ENCODE results near the gene VMP1. TPM values are rescaled to one million over a fixed set of nuclear protein-coding genes. Genes with fewer than 3 reads are reported as not detected.
"Not testable (repeated sequence)": the region's sequence is repeated elsewhere in the genome, so short reads cannot be mapped to it uniquely, and the experiment has no call there.

VMP1 gene
- total RNA-seq, 1 experiment from 2014 or later: 277 TPM

DNA sequence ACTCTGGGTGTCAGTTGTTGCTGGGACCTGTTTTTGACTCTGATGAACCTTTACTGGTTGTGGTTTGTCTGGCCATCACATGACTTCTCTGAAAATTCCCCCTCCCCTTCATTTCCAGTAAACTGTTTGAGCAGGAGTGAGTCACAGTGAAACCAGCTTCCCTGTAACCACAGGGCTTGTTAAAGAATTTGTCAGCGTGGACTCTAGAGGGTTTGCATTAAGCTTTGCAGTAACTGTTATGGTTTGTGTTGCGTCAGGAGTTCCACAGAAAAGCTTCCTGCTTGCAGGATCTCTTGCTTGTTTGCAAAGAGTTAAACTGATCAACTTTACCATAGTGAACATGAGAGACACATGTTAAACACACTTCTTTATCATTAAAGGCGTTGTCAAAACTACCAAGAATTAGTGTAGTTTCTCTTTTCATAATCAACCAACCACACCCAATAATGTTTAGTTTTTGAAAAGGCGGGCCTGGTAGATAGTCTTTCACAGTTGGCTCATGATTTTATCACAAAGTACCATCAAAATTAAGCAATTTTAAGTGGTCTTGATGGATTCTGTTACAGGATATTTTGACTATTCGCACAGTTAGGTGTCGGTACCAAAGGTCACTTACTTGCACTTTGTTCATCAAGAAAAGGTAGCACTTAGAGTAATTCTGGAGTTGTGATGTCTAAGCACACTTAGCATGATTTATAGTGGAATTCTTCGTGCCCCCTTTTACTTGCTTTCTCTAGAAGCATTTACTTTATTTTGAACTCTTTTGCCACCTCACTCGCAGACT, 79.3 kb downstream of the VMP1 start:
- Mint-ChIP-seq H3K9me3 (ENCODE audit: unreplicated experiment) (no peaks in the 10 kb centered on the region), H3K27ac (ENCODE audit: unreplicated experiment) (peak overlapping the region; percentile 76), H3K4me1 (ENCODE audit: low read depth, unreplicated experiment) (peaks cover 32% of the 10 kb centered on the region), H3K36me3 (ENCODE audit: insufficient read depth, unreplicated experiment) (peaks cover 68% of the 10 kb centered on the region), H3K4me3 (ENCODE audit: unreplicated experiment) (peak overlapping the region; percentile 46), H3K27me3 (ENCODE audit: insufficient read depth, unreplicated experiment) (no peaks in the 10 kb centered on the region)
- Histone ChIP-seq H3K27me3 (replicated peaks; ENCODE audit: control insufficient read depth, insufficient read depth, low read length) (no peaks in the 10 kb centered on the region), H3K36me3 (ENCODE audit: control insufficient read depth, insufficient read depth, low read length) (no peaks in the 10 kb centered on the region), H3K4me3 (ENCODE audit: low read depth, low read length) (peak overlapping the region; percentile 1; the same call in 1 of the 2 replicates), H3K4me1 (peaks cover 70% of the 10 kb centered on the region), H3K9me3 (no peaks in the 10 kb centered on the region)
- TF ChIP-seq, protein P1, sequence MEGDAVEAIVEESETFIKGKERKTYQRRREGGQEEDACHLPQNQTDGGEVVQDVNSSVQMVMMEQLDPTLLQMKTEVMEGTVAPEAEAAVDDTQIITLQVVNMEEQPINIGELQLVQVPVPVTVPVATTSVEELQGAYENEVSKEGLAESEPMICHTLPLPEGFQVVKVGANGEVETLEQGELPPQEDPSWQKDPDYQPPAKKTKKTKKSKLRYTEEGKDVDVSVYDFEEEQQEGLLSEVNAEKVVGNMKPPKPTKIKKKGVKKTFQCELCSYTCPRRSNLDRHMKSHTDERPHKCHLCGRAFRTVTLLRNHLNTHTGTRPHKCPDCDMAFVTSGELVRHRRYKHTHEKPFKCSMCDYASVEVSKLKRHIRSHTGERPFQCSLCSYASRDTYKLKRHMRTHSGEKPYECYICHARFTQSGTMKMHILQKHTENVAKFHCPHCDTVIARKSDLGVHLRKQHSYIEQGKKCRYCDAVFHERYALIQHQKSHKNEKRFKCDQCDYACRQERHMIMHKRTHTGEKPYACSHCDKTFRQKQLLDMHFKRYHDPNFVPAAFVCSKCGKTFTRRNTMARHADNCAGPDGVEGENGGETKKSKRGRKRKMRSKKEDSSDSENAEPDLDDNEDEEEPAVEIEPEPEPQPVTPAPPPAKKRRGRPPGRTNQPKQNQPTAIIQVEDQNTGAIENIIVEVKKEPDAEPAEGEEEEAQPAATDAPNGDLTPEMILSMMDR (IDR thresholded peaks at IDR 0.05; ENCODE audit: insufficient read depth in 1 of 2, low read depth in 1 of 2, low read length in 1 of 2, severe bottlenecking in 1 of 2, unreplicated experiment in 1 of 2): no peak
- no TSS peak for BruUV-seq (replicated peaks)
- ChIA-PET POLR2A (interaction anchor here (0.5 to 1.9 kb wide), 10 partner anchors 17 to 67 kb away, joined by 4 to 37 read pairs (median 6); no protein-coding TSS in a partner anchor), CTCF (interaction anchor here (1.0 to 1.5 kb wide), 6 partner anchors 12 to 66 kb away, joined by 3 to 6 read pairs (median 4); no protein-coding TSS in a partner anchor)
- peak; percentile 91 to 93 for DNase-seq
- intact Hi-C loops (cut with micrococcal nuclease; ENCODE audit: unreplicated experiment): loop anchor here (1.0 kb wide), 5 partner anchors 18 to 51 kb away; no protein-coding TSS in a partner anchor

- DNase-seq; H3K27me3 Mint-ChIP-seq (ENCODE audit: insufficient read depth, unreplicated experiment); POLR2A ChIA-PET; CTCF ChIA-PET; H3K36me3 ChIP-seq (ENCODE audit: control insufficient read depth, insufficient read depth, low read length); H3K9me3 ChIP-seq; H3K4me3 ChIP-seq (ENCODE audit: low read depth, low read length); H3K4me3 Mint-ChIP-seq (ENCODE audit: unreplicated experiment); H3K27me3 ChIP-seq (replicated peaks; ENCODE audit: control insufficient read depth, insufficient read depth, low read length); intact Hi-C loops (cut with micrococcal nuclease; ENCODE audit: unreplicated experiment); BruUV-seq (replicated peaks); H3K9me3 Mint-ChIP-seq (ENCODE audit: unreplicated experiment): not testable (repeated sequence)
- H3K36me3 Mint-ChIP-seq (ENCODE audit: insufficient read depth, unreplicated experiment): peaks cover 58% of the 10 kb centered on the region
- H3K4me1 ChIP-seq: peaks cover 54% of the 10 kb centered on the region
- peaks cover 18% of the 10 kb centered on the region for H3K4me1 Mint-ChIP-seq (ENCODE audit: low read depth, unreplicated experiment)
- peak overlapping the region; percentile 68 for H3K27ac Mint-ChIP-seq (ENCODE audit: unreplicated experiment)
These were observed 82.4 kb downstream of the VMP1 start for GRCh38 chr17:59789849-59790248.

DNA sequence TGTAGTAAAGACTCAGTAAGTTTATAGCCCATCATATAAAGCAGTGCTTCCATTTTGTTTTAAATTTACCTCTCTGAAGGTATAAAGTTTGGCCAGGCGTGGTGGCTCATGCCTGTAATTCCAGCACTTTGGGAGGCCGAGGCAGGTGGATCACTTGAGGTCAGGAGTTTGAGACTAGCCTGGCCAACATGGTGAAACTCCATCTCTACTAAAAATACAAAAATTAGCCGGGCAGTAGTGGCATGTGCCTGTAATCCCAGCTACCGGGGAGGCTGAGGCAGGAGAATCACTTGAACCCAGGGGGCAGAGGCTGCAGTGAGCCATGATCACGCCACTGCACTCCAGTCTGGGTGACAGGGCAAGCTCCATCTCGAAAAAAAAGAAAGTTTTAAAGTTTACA, 83.0 kb downstream of the VMP1 start:
- H3K36me3 ChIP-seq (ENCODE audit: control insufficient read depth, insufficient read depth, low read length); H3K4me3 Mint-ChIP-seq (ENCODE audit: unreplicated experiment); BruUV-seq (replicated peaks); H3K4me3 ChIP-seq (ENCODE audit: low read depth, low read length); H3K27me3 ChIP-seq (replicated peaks; ENCODE audit: control insufficient read depth, insufficient read depth, low read length); intact Hi-C loops (cut with micrococcal nuclease; ENCODE audit: unreplicated experiment); CTCF ChIA-PET; POLR2A ChIA-PET; H3K9me3 Mint-ChIP-seq (ENCODE audit: unreplicated experiment); H3K27me3 Mint-ChIP-seq (ENCODE audit: insufficient read depth, unreplicated experiment); DNase-seq; H3K9me3 ChIP-seq: not testable (repeated sequence)
- H3K4me1 ChIP-seq: peaks cover 48% of the 10 kb centered on the region
- peaks cover 18% of the 10 kb centered on the region for H3K4me1 Mint-ChIP-seq (ENCODE audit: low read depth, unreplicated experiment)
- H3K36me3 Mint-ChIP-seq (ENCODE audit: insufficient read depth, unreplicated experiment): peaks cover 64% of the 10 kb centered on the region
- peak overlapping the region; percentile 13 for H3K27ac Mint-ChIP-seq (ENCODE audit: unreplicated experiment)

GRCh38 chr17:59790910-59791309, 83.5 kb downstream of the VMP1 start:
- Mint-ChIP-seq H3K9me3 (ENCODE audit: unreplicated experiment) (no peaks in the 10 kb centered on the region), H3K36me3 (ENCODE audit: insufficient read depth, unreplicated experiment) (peaks cover 66% of the 10 kb centered on the region), H3K27me3 (ENCODE audit: insufficient read depth, unreplicated experiment) (no peaks in the 10 kb centered on the region), H3K27ac (ENCODE audit: unreplicated experiment) (peak overlapping the region; percentile 13), H3K4me1 (ENCODE audit: low read depth, unreplicated experiment) (peaks cover 18% of the 10 kb centered on the region), H3K4me3 (ENCODE audit: unreplicated experiment) (no peak overlapping the region)
- Histone ChIP-seq H3K4me3 (ENCODE audit: low read depth, low read length) (no peak overlapping the region), H3K36me3 (ENCODE audit: control insufficient read depth, insufficient read depth, low read length) (no peaks in the 10 kb centered on the region), H3K9me3 (no peaks in the 10 kb centered on the region), H3K27me3 (replicated peaks; ENCODE audit: control insufficient read depth, insufficient read depth, low read length) (no peaks in the 10 kb centered on the region), H3K4me1 (peaks cover 43% of the 10 kb centered on the region)
- CTCF ChIA-PET: no interaction called here
- DNase-seq: no peak
- TF ChIP-seq, protein P1 (IDR thresholded peaks at IDR 0.05; ENCODE audit: insufficient read depth in 1 of 2, low read depth in 1 of 2, low read length in 1 of 2, severe bottlenecking in 1 of 2, unreplicated experiment in 1 of 2): no peak
- BruUV-seq (replicated peaks): no TSS peak
- intact Hi-C loops (cut with micrococcal nuclease; ENCODE audit: unreplicated experiment): no loop called here
- POLR2A ChIA-PET: no interaction called here
